HFF-Myc (cell line): ENCODE data around the gene EXOSC5.
"Not testable (repeated sequence)": the region's sequence is repeated elsewhere in the genome, so short reads cannot be mapped to it uniquely, and the experiment has no call there.

Experiments
- DNase-seq: peaks from one replicate; pipeline ENCODE4 v3.0.0-alpha.2; 2011; ENCODE audit warnings: low read depth; ENCODE audit errors: extremely low read depth
- H3K4me3 ChIP-seq: replicated peaks from 2 replicates; pipeline ENCODE4 v1.5.1; 2011; ENCODE audit warnings: low read depth, mild to moderate bottlenecking, control low read depth, low read length
- CTCF ChIP-seq: IDR thresholded peaks from 2 replicates; pipeline ENCODE4 v1.5.1; 2012; ENCODE audit warnings: mild to moderate bottlenecking, low read depth, low read length, control low read depth; ENCODE audit errors: missing control alignments

Gene EXOSC5

GRCh38 chr19:41395355-41395754 is 1.8 kb downstream of the EXOSC5 start:
- DNase-seq, result no peak
- no peak for TF ChIP-seq CTCF
- H3K4me3 ChIP-seq, result peak overlapping the region; percentile 97

- no peak for TF ChIP-seq CTCF
- no peak for DNase-seq
- no peak overlapping the region for H3K4me3 ChIP-seq
These were observed 4.4 kb downstream of the EXOSC5 start for GRCh38 chr19:41392775-41393174.

GRCh38 chr19:41391618-41392017 is 5.5 kb downstream of the EXOSC5 start:
- DNase-seq, result no peak
- no peak overlapping the region for H3K4me3 ChIP-seq
- no peak for TF ChIP-seq CTCF

- TF ChIP-seq CTCF, result no peak
- DNase-seq, result no peak
- H3K4me3 ChIP-seq, result no peak overlapping the region
These were observed 10.7 kb downstream of the EXOSC5 start for GRCh38 chr19:41386442-41386841.

- H3K4me3 ChIP-seq, result no peak overlapping the region
- DNase-seq, result no peak
- TF ChIP-seq CTCF, result no peak
These were observed 12.8 kb downstream of the EXOSC5 start for GRCh38 chr19:41384351-41384750.

- H3K4me3 ChIP-seq, DNase-seq: not testable (repeated sequence)
These were observed 15.6 kb downstream of the EXOSC5 start for GRCh38 chr19:41381536-41381935.

GRCh38 chr19:41377977-41378709 is 19.0 kb downstream of the EXOSC5 start:
- H3K4me3 ChIP-seq, result no peak overlapping the region
- TF ChIP-seq CTCF, result no peak
- DNase-seq, result no peak
